K562 (cell line): ENCODE results near the gene SV2C. TPM values are rescaled to one million over a fixed set of nuclear protein-coding genes. Genes with fewer than 3 reads are reported as not detected.

Experiments
- CBFA2T2 ChIP-seq: fragments of 450-650 bp; conservative IDR thresholded peaks from 2 replicates; pipeline ENCODE4 v1.6.1; 2017; ENCODE audit warnings: mild to moderate bottlenecking
- CHD7 ChIP-seq: fragments of 200-600 bp; sonication (generic); IDR thresholded peaks from one replicate; pipeline ENCODE4 v1.6.1; 2012; ENCODE audit warnings: mild to moderate bottlenecking, low read depth, low read length, inconsistent platforms
- ZBTB26 ChIP-seq: fragments of 450-650 bp; formaldehyde crosslinking; IDR thresholded peaks from 2 replicates; pipeline ENCODE4 v1.4.0; 2022; ENCODE audit warnings: missing genetic modification characterization
- ZNF449 ChIP-seq: fragments of 250-450 bp; sonication (Bioruptor Pico); IDR thresholded peaks from 2 replicates; pipeline ENCODE4 v1.8.0; 2022; ENCODE audit warnings: moderate library complexity, mild to moderate bottlenecking, inconsistent platforms
- polyA plus RNA-seq, 8 experiments: library from polyadenylated mRNA; depleted of rRNA in 4 of 8; stranded (reverse) in 5 of 8; unstranded in 3 of 8; fragments of >200 nt; fragmentation: Nextera tagmentation in 2 of 8; fragmentation: Illumina TruSeq in 1 of 8; extraction: Ambion mirVana in 2 of 8; extraction: Trizol in 1 of 8; gene quantifications; 2 replicates each; pipeline versions ENCODE4 v1.2.1 to v1.2.3, GENCODE V29; 2011 to 2014; ENCODE audit warnings: inconsistent platforms in 1 of 8, missing spikeins in 1 of 8
- total RNA-seq, 7 experiments: library from RNA; depleted of rRNA in 6 of 7; stranded (reverse); fragments of >200 nt in 6 of 7; fragmentation: Illumina TruSeq in 2 of 7; extraction: Trizol in 2 of 7; gene quantifications; 2 replicates each; pipeline versions ENCODE4 v1.2.1 to v1.2.3, GENCODE V29; 2011 to 2021; ENCODE audit warnings: low replicate concordance in 1 of 7

Gene SV2C
- total and polyA plus RNA-seq, 9 of the 15 experiments (the other 6 are each of a cell fraction or from before 2014, with no cell fraction given): 0.05 TPM; not detected in 8

GRCh38 chr5:76325326-76325725 lies 242.1 kb downstream of the SV2C start (continued):
- TF ChIP-seq ZBTB26 (no peak), CBFA2T2 (no peak), ZNF449 (CRISPR knock-in tag) (no peak), CHD7 (no peak)
